COLO668 (cell line): ENCODE results near the gene CHN2.
"Not testable (repeated sequence)": the region's sequence is repeated elsewhere in the genome, so short reads cannot be mapped to it uniquely, and the experiment has no call there.

ENCODE experiments used
- DNase-seq: peaks from one replicate; lab custom pipeline; 2025; ENCODE audit not compliant: unreplicated experiment; lab: John Stamatoyannopoulos, UW

CHN2 gene

DNA sequence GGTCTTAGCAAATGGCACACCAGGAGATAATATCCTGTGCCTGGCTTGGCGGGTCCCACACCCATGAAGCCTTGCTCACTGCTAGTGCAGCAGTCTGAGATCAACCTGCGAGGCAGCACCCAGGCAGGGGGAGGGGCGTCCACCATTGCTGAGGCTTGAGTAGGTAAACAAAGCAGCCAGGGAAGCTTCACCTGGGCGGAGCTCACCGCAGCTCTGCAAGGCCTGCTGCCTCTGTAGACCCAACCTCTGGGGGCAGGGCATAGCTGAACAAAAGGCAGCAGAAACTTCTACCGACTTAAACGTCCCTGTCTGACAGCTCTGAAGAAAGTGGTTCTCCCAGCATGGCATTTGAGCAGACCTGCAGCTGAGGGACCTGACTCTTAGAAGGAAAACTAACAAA, 334.0 kb downstream of the CHN2 start:
- not testable (repeated sequence) for DNase-seq
